Measurements from ENCODE around the gene IL17A.

IL17A gene

GRCh38 chr6:52221302-52221701 lies 35.1 kb downstream of the IL17A start:
- Histone ChIP-seq H3K36me3 (ENCODE audit: insufficient read depth, low read length) (no peaks in the 10 kb centered on the region), H3K4me2 (ENCODE audit: low read length) (no peak overlapping the region), H3K27me3 (ENCODE audit: insufficient read depth, low read length) (no peaks in the 10 kb centered on the region), H4K20me1 (ENCODE audit: insufficient read depth, low read length) (no peaks in the 10 kb centered on the region), H3K79me2 (ENCODE audit: insufficient read depth, low read length) (no peaks in the 10 kb centered on the region), H3K27ac (ENCODE audit: low read depth, low read length, poor library complexity, severe bottlenecking) (no peak overlapping the region), H3K9me3 (ENCODE audit: low read length) (no peaks in the 10 kb centered on the region), H3F3A (ENCODE audit: insufficient read depth, low read length) (no peaks in the 10 kb centered on the region), H3K4me3 (ENCODE audit: low read depth, low read length, poor library complexity, severe bottlenecking) (no peak overlapping the region), H3K9me2 (ENCODE audit: low read depth, low read length) (no peaks in the 10 kb centered on the region), H3K9ac (ENCODE audit: low read length) (no peak overlapping the region), H3K4me1 (ENCODE audit: insufficient read depth, low read length, severe bottlenecking) (no peaks in the 10 kb centered on the region), H2AFZ (ENCODE audit: low read length) (no peak overlapping the region)
- no peak for TF ChIP-seq EZH2 (IDR thresholded peaks at IDR 0.05; ENCODE audit: borderline replicate concordance, low read length)
- TF ChIP-seq, protein P1, sequence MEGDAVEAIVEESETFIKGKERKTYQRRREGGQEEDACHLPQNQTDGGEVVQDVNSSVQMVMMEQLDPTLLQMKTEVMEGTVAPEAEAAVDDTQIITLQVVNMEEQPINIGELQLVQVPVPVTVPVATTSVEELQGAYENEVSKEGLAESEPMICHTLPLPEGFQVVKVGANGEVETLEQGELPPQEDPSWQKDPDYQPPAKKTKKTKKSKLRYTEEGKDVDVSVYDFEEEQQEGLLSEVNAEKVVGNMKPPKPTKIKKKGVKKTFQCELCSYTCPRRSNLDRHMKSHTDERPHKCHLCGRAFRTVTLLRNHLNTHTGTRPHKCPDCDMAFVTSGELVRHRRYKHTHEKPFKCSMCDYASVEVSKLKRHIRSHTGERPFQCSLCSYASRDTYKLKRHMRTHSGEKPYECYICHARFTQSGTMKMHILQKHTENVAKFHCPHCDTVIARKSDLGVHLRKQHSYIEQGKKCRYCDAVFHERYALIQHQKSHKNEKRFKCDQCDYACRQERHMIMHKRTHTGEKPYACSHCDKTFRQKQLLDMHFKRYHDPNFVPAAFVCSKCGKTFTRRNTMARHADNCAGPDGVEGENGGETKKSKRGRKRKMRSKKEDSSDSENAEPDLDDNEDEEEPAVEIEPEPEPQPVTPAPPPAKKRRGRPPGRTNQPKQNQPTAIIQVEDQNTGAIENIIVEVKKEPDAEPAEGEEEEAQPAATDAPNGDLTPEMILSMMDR (IDR thresholded peaks at IDR 0.05; ENCODE audit: low read length) = no peak

GRCh38 chr6:52227495-52227894 lies 41.3 kb downstream of the IL17A start:
- Histone ChIP-seq H3K79me2 (ENCODE audit: insufficient read depth, low read length) (no peaks in the 10 kb centered on the region), H3K27me3 (ENCODE audit: insufficient read depth, low read length) (no peaks in the 10 kb centered on the region), H3K9ac (ENCODE audit: low read length) (no peak overlapping the region), H4K20me1 (ENCODE audit: insufficient read depth, low read length) (no peaks in the 10 kb centered on the region), H3K4me2 (ENCODE audit: low read length) (no peak overlapping the region), H3K9me3 (ENCODE audit: low read length) (no peaks in the 10 kb centered on the region), H3K36me3 (ENCODE audit: insufficient read depth, low read length) (no peaks in the 10 kb centered on the region), H3K4me1 (ENCODE audit: insufficient read depth, low read length, severe bottlenecking) (no peaks in the 10 kb centered on the region), H3K9me2 (ENCODE audit: low read depth, low read length) (no peaks in the 10 kb centered on the region), H3K4me3 (ENCODE audit: low read depth, low read length, poor library complexity, severe bottlenecking) (no peak overlapping the region), H3K27ac (ENCODE audit: low read depth, low read length, poor library complexity, severe bottlenecking) (no peak overlapping the region), H3F3A (ENCODE audit: insufficient read depth, low read length) (no peaks in the 10 kb centered on the region), H2AFZ (ENCODE audit: low read length) (no peak overlapping the region)
- TF ChIP-seq, protein P1 (IDR thresholded peaks at IDR 0.05; ENCODE audit: low read length) = no peak
- no peak for TF ChIP-seq EZH2 (IDR thresholded peaks at IDR 0.05; ENCODE audit: borderline replicate concordance, low read length)

DNA sequence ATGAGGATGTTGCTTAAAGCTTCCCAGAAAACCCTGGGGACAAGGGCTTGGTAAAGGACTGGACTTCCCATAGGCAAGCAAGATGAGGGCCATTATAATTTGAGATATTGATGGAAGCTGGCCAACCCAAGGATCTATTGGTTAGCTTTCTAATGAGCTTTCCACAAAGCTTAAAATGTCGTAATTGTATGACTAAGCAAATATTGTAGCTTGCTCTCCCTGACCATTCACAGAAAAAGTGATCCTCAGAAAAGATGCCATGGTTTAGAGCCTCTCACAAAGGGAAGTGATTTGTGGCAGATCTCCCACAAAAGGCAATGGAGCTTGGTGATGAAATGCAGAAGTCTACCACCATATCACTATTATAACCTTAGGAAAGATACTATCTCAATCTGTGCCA lies 44.5 kb downstream of the IL17A start:
- H3K9me3 ChIP-seq (ENCODE audit: low read length) = no peaks in the 10 kb centered on the region
- no peak overlapping the region for H2AFZ ChIP-seq (ENCODE audit: low read length)
- no peaks in the 10 kb centered on the region for H3K4me1 ChIP-seq (ENCODE audit: insufficient read depth, low read length, severe bottlenecking)
- no peak for TF ChIP-seq EZH2 (IDR thresholded peaks at IDR 0.05; ENCODE audit: borderline replicate concordance, low read length)
- TF ChIP-seq, protein P1 (IDR thresholded peaks at IDR 0.05; ENCODE audit: low read length) = no peak
- H3K9ac ChIP-seq (ENCODE audit: low read length) = no peak overlapping the region
- no peaks in the 10 kb centered on the region for H3K36me3 ChIP-seq (ENCODE audit: insufficient read depth, low read length)
- no peaks in the 10 kb centered on the region for H3K27me3 ChIP-seq (ENCODE audit: insufficient read depth, low read length)
- H3K4me2 ChIP-seq (ENCODE audit: low read length) = no peak overlapping the region
- H3K4me3 ChIP-seq (ENCODE audit: low read depth, low read length, poor library complexity, severe bottlenecking) = no peak overlapping the region
- H3K27ac ChIP-seq (ENCODE audit: low read depth, low read length, poor library complexity, severe bottlenecking) = no peak overlapping the region
- H4K20me1 ChIP-seq (ENCODE audit: insufficient read depth, low read length) = no peaks in the 10 kb centered on the region
- H3K79me2 ChIP-seq (ENCODE audit: insufficient read depth, low read length) = no peaks in the 10 kb centered on the region
- H3K9me2 ChIP-seq (ENCODE audit: low read depth, low read length) = no peaks in the 10 kb centered on the region
- no peaks in the 10 kb centered on the region for H3F3A ChIP-seq (ENCODE audit: insufficient read depth, low read length)

Data from OCI-LY1 (cell line).